C4-2B (cell line): Measurements from ENCODE around the gene URGCP.
"Not testable (repeated sequence)": the region's sequence is repeated elsewhere in the genome, so short reads cannot be mapped to it uniquely, and the experiment has no call there.

ENCODE experiments used
- ZFX ChIP-seq: fragments of 450-650 bp; IDR thresholded peaks from 2 replicates; pipeline ENCODE4 v1.6.1; 2017
- TF ChIP-seq, protein P1 (sequence below): fragments of 450-650 bp; conservative IDR thresholded peaks from 2 replicates; pipeline ENCODE4 v1.5.1; 2017; ENCODE audit warnings: mild to moderate bottlenecking

DNA sequence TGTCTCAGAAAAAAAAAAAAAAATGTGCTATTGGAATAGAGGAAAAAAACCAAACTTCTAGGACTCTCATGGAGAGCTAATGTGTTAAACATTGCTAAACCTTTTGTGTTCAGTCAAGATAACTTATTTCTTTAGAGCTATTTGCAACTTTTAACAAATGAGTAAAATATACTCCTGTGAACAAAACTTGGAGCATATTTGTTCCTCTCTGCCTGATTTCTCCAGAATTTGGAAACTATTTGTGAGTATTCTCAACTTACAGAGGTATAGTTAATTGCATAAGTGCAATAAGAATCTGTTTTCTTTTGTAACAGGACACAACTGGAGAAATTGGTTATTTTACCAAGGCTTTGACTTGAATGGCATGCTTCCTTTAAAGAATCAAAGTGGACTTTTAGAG lies 75.5 kb downstream of the URGCP start:
- TF ChIP-seq, protein P1, sequence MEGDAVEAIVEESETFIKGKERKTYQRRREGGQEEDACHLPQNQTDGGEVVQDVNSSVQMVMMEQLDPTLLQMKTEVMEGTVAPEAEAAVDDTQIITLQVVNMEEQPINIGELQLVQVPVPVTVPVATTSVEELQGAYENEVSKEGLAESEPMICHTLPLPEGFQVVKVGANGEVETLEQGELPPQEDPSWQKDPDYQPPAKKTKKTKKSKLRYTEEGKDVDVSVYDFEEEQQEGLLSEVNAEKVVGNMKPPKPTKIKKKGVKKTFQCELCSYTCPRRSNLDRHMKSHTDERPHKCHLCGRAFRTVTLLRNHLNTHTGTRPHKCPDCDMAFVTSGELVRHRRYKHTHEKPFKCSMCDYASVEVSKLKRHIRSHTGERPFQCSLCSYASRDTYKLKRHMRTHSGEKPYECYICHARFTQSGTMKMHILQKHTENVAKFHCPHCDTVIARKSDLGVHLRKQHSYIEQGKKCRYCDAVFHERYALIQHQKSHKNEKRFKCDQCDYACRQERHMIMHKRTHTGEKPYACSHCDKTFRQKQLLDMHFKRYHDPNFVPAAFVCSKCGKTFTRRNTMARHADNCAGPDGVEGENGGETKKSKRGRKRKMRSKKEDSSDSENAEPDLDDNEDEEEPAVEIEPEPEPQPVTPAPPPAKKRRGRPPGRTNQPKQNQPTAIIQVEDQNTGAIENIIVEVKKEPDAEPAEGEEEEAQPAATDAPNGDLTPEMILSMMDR = not testable (repeated sequence)
- not testable (repeated sequence) for TF ChIP-seq ZFX
